GM12864 (cell line): ENCODE data around the gene RUNX2.

Experiments
- DNase-seq: peaks from one replicate; pipeline ENCODE4 v3.0.0-alpha.2; 2011; ENCODE audit warnings: low read depth
- H3K4me3 ChIP-seq: 2 replicates; pipeline ENCODE4 v1.5.1; 2011; ENCODE audit warnings: mild to moderate bottlenecking, low read depth, low read length, control low read depth
- TF ChIP-seq, protein P1 (sequence below): IDR thresholded peaks from 2 replicates; pipeline ENCODE4 v1.5.1; 2011; ENCODE audit warnings: low read depth, mild to moderate bottlenecking, moderate library complexity, low read length, control low read depth, inconsistent platforms; ENCODE audit errors: missing control alignments

Gene RUNX2

DNA sequence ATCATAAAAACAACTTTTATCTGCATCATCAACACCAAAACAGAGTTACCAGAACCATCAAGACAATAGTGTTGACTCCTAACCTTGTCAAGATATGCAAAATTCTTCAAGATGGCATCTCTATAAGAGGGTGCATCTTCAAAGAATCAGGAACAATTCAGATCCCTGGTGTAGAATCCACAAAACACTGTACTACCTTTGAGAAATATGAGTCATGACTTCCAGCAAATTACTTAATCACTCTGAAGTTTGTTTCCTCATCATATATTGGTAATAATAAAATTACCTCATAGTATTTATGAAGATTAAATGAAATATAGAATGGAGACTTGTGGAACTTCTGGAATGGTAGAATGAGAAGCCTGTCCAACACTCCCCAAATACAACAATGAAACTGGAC lies 270.9 kb downstream of the RUNX2 start:
- TF ChIP-seq, protein P1, sequence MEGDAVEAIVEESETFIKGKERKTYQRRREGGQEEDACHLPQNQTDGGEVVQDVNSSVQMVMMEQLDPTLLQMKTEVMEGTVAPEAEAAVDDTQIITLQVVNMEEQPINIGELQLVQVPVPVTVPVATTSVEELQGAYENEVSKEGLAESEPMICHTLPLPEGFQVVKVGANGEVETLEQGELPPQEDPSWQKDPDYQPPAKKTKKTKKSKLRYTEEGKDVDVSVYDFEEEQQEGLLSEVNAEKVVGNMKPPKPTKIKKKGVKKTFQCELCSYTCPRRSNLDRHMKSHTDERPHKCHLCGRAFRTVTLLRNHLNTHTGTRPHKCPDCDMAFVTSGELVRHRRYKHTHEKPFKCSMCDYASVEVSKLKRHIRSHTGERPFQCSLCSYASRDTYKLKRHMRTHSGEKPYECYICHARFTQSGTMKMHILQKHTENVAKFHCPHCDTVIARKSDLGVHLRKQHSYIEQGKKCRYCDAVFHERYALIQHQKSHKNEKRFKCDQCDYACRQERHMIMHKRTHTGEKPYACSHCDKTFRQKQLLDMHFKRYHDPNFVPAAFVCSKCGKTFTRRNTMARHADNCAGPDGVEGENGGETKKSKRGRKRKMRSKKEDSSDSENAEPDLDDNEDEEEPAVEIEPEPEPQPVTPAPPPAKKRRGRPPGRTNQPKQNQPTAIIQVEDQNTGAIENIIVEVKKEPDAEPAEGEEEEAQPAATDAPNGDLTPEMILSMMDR, result no peak
- no peak for DNase-seq
- no peak overlapping the region for H3K4me3 ChIP-seq

DNA sequence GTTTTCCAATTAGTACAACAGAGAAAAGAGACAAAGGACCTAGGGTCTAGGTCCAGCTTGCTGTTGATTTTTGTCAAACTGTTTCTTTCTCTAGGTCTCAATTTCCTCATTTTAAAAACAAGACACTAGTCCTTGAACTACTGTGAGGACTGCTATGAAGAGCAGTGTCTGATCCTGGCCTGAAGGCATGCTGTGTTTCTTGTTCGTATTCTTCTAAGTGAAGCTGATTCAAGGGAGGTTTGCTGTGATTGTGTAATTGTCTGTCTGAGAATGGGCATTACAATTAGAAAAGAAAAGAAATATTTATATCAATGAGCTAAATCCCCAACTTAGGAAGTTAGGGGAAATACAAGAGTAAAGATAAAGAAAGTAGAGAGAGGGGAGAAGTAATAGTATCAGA lies 277.8 kb downstream of the RUNX2 start:
- DNase-seq, result no peak
- TF ChIP-seq, protein P1, result no peak
- no peak overlapping the region for H3K4me3 ChIP-seq

DNA sequence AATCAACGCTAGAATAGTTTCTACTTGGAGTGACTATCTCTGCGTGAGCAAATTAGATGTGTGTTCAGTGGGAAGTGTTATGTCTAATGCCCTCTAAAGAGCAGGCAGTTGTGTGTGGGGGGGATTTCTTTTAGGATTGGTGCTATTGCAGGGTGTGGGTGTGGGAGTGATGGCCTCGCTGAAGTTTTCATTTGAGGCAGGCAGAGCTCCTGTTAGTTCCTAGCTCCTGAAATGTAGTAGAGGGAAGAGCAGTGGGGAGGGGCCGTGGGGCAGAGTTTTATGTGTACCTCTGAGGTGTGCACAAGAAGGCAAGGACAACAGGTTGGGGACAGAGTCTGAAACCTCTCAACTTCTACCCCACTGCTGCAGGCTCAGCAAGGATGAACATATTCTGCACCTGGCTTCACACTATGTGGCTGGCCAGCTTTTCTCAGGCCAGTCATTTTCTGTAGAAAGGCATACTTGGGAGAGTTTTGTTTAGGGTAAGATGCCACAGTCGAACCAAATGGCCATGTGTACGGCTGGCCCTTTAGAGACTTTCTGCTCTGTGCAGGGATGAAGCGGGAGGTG lies 278.8 kb downstream of the RUNX2 start:
- TF ChIP-seq, protein P1, result no peak
- H3K4me3 ChIP-seq, result no peak overlapping the region
- DNase-seq, result no peak

DNA sequence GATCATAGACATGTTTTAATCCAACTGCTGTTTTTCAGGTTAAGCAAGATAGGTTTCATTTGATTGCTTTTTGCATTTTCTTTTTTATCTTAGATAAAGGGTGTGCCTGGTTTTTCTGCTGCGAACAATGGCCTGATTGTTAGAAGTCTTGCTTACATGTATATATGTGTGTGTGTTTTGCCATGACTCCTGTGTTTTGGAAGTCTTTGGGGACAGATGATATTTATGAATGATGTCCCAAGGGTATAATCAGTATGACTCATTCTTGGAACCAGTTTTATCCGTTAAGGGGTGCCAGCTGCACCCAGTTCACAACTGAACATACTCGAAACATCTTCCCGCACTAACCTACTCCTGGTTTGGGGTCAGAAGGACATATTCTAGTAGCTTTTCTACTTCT lies 279.7 kb downstream of the RUNX2 start:
- DNase-seq, result no peak
- TF ChIP-seq, protein P1, result no peak
- H3K4me3 ChIP-seq, result no peak overlapping the region

DNA sequence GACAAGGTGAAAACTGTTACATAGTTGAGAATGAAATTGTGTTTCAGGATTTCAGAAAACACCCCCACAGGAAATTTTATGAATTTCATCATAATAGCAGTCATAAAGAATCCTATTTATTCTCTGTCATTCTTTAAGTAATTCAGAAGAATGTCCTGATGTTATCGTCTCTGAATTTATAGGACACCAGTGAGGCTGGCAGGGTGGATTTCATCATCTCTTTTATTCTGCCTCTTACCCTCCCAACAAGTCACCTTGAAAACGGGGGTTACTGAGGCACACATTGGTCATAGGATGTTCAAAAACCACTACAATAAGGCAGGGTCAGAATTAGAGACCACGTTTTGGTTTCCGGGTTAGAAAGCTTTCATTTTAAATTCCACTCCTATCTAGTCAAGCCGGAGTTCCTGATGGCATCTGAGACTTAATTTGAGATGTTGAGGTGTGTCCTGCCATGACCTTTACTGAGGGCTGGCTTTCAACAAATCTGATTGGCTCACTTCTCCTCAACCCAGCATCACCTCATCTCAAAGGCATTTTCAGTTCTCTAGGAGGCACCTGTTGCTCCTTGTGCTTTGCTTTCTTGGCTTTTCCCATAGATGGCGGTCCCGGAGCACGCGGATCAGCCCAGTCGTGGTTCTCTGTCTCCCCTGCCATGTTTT lies 280.3 kb downstream of the RUNX2 start:
- TF ChIP-seq, protein P1, result no peak
- DNase-seq, result no peak
- no peak overlapping the region for H3K4me3 ChIP-seq

DNA sequence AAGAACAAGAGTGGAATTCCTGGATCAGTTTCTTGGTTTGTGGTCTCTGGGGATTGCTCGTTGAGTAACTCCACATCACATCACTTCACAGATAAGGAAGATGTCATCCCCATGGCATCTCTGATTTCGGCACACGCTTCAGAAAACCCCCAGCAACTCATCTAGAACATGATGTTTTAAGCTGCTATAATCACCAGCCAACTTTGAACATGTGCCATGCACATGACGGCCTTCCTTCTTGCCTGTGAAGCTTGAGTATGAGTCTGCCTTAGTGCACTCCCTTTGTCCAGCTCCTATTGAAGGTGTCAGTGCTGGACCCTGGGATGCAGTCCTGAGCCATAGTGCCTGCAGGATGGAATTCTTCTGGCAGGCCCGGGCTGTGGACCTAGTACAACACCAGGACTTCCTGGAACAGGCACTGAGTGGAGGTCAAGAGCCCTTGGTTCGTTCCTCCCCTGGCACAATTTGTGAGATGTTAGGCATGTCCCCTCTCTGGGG lies 281.1 kb downstream of the RUNX2 start:
- H3K4me3 ChIP-seq, result no peak overlapping the region
- TF ChIP-seq, protein P1, result no peak
- no peak for DNase-seq

DNA sequence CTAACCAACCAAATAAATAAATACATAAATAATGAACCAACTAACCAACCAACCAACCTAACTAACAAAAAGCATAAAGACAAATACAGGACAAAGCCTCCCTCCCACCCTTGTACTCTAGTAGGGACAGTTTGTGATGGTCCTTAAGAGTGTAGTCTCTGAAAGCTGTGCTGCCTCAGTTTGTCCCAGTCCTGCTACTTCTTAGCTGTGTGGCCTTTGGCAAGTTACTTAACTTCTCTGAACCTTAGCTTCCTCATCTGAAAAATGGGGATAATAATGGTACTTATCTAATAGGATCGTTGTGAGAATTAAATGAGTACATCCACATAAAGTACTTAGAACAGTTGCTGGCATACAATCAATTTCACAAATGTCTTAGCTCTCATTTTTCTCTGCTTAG lies 282.2 kb downstream of the RUNX2 start:
- TF ChIP-seq, protein P1, result no peak
- no peak for DNase-seq

More for the DNA sequence above, 282.2 kb downstream of the RUNX2 start:
- H3K4me3 ChIP-seq, result no peak overlapping the region
